Measurements from ENCODE around the gene ACTA1.

- TF ChIP-seq EP300 (IDR thresholded peaks at IDR 0.05; ENCODE audit: borderline replicate concordance) (no peak), ZBTB7A (IDR thresholded peaks at IDR 0.05; ENCODE audit: low read depth) (no peak), CREB1 (IDR thresholded peaks at IDR 0.05; ENCODE audit: low read depth) (no peak), NFIC (IDR thresholded peaks at IDR 0.05) (no peak), REST (IDR thresholded peaks at IDR 0.05; ENCODE audit: low read depth) (no peak)
These were observed 33.0 kb upstream of the ACTA1 start for GRCh38 chr1:229466887-229467286.

Data from Ishikawa (cell line).